Measurements from ENCODE around the gene PRKAG2.

GRCh38 chr7:151704299-151704959, 172.5 kb downstream of the PRKAG2 start:
- TF ChIP-seq POLR2A (IDR thresholded peaks at IDR 0.05; ENCODE audit: low read length) (no peak), GATA1 (IDR thresholded peaks at IDR 0.05; ENCODE audit: low read depth, low read length) (no peak)
